DMS79 (cell line): ENCODE data around the gene RABGGTA.

Source experiments
- DNase-seq: peaks from one replicate; lab custom pipeline; 2025; lab: John Stamatoyannopoulos, UW

The RABGGTA gene

DNA sequence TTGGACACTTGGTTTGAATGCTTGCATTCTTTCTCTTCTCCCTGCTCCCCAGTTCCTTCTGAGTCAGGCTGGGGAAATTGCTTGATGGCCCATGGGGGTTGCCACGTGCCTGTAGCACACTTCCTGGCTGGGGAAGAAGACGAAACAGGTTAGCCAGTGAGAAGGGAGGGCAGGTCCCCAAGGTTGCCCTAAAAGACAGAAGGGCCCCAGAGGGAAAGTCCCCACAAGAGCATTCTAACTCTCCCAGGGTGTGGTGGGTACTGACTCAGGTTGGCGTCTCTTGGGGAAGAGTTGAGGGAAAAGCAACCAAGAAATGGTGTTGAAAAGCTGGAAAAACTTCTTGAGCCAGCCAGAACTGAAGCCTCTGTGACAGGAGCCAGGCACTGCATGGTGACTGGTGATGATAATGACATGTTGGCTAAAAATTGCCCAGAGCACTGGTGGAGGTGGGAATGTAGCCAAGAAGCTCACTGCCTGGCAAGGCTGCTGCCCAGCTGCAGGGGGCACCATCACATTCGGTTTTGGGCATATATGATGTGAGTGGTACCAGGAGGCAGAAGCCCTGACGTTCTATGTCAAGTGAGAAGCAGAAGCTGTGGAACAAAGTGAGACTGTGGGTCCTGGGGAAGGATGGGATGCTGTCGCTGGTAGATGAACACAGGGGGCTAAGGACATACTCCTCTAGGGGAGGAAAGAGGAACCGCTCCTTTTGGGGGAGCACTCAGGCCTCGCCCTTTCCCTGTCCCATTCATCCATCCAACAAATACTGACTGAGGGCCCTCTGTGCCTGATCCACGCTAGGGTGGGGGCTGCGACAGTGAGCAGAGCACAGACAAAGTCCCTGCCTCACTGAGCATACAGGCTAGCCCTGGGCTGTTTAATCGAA, 8.1 kb upstream of the RABGGTA start:
- no peak for DNase-seq

DNA sequence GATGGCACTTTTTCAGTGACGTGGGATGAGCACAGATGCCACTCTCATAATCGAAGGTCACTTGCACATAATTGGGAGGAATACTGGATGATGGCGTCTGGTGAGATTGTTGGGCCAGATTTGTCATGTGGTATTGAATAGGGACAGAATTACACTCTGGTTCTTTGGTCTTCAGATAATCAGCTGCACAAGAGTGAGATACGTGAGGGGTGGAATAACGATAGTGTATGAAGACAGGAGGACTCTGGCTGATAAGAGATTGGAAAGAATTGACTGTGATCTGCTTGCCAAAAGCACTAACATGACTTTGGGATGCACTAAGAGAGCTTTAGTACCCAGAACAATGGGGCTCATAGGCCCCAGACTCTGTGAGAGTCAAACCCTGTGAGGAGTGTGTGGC, 7.0 kb upstream of the RABGGTA start:
- no peak for DNase-seq

DNA sequence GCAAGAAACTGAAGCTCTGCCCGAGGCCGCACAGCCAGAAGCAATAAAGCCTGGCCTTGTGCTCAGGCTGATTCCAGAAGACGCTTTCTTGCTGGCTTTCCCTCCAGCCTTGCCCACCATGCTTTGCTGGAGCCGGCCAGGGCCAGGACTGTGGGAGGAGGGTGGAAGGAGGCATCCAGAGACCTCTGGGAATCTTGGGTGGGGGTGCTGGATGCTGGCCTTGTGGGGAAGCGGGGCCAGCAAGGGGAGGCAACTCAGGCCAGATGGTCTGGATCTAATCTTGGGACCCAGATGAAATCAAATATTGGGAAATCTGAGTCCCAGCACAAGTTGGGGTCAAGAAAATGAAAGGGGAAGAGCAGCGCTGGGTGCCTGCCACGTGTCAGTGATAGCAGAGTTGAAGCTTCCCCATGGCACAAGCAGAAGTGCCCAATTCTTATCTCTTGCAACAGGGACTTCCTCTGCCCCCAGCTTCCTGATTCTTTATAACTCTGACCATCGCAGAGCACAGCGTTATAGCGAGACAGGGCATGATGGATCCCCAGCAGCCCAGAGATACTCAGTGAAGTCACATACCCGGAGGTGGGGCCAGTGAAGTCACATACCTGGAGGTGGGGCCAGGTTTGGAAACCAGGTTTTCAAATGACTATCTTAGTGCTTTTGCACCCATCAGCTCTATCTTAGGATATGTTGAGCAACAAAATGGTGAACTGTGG, 6.4 kb upstream of the RABGGTA start:
- no peak for DNase-seq

DNA sequence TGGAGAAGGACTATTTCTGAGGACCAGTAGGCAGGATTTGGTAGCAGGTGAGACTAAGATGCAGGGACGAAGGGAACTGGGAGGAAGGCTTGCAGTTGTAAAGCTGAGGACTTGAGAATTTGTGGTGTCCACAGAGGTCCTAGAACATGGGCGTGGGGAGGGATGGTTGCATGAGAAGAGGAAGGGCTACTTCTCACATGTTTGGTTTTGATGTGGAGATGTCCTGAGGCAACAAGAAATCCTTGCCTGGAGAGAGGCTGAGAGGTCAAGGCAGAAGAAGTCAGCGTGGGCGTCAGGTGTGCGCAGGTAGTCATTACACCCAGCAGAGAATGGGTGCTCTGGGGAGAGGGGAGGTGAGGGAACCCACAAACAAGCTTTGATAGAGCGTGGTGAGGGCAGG, 5.7 kb upstream of the RABGGTA start:
- DNase-seq = no peak

DNA sequence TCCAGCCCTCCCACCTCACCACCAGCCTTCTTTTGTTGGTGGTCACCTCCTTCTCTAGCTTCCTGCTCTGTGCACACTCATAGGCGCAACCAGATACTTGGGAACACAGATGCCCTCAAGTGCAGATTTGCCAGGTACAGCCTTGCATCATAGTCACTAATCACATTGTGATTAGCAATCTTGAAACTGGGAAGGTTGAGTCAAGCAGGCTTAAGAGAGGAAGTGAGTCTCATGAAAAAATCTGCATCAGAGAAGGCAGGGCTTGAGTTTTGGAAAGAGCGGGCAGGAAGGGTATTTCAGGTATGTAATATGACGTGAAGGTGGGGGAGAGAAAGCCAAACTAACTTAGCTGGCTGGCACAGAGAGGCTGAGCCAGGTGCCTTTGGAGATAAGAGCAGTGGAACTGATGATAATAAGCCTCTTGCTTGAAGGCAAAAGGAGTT, 2.7 kb upstream of the RABGGTA start:
- DNase-seq = no peak

DNA sequence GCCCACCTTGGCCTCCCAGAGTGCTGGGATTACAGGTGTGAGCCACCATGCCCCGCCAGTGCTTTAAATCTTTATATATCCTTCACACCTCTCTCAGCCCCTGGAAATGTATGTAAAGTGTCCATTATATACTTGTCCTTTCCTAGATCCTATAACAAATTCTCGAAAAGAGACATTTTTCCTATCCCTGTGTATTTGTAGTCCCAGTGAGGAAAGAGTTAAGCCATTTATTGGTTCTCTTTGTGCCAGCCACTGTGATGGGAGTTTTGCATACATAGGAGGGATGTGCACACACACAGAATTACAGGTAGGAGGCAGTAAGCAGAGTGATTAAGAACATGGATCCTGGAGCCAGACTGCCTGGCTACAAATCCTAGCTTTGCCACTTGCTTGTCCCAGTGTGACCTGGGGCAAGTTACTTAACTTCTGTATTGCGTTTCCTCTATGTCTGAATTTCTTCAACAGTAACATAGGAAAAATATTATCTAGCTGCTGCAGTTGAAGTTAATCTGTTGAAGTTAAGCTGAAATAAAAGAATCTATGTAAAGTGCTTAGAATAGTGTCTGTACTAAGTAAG, 2.1 kb upstream of the RABGGTA start:
- no peak for DNase-seq

DNA sequence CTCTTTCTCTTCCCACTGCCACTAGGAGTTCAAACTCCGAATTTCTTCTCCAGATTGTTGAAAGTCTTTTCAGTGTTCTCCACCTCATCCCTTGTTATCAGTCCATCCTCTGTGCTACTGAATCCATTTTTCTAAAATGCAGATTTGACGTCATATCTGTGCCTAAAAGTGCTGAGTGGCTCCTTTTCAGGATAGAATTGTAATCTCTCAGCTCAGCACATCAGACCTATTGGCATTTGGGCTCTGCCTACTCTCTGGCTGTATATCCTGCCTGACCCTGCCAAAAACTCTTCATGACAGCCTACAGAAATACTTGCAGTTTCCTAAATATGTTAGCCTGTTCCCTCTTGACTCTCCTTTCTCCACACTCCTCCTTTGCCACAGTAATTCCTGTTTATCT, 1.1 kb upstream of the RABGGTA start:
- no peak for DNase-seq

DNA sequence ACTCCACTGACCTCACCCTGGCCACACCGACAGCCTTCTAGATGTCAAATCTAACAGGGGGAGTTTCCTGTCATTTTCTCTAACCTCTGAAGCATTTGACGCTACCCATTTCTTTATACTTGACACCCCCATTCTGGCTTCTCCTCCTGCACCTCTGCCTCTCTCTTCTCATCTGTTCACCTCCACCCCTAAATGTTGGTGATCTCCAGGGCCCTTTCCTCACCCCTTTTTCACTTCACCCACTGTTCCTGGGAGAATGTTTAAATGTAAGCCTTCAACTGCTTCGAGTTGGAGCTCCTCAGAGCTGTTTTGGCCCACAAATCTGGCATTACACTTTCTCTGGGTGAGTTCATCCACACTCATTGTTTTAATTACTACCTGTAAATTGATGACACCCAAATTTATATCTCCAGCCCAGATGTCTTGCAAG, 452 bp upstream of the RABGGTA start:
- DNase-seq = no peak

DNA sequence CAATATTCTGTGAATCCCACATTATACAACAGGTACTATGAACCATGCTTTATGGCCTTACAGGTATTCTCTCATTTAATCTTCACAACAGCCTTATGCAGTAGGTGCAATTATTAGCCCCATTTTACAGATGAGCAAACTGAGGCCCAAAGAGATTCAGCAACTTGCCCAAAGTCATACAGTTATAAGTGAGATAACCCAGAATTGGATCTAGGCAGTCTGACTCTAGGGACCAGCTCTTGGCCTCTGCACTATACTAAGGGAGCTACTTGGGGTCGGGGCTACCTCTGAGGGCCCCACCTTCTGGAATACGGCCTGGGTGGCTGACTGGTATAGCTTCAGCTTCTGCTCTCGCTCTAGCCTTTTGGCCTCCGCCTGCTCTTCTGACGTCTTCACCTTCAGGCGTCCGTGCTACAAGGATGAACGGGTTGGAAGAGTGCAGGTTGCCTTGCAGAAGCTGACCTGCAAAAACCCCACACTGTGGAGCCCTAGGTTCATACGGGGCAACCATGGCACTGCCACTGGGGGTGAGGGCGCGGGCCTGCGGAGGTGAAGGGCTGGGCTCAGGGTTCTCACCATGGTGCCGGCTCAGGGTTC, 762 bp downstream of the RABGGTA start:
- peak; percentile 60 for DNase-seq

DNA sequence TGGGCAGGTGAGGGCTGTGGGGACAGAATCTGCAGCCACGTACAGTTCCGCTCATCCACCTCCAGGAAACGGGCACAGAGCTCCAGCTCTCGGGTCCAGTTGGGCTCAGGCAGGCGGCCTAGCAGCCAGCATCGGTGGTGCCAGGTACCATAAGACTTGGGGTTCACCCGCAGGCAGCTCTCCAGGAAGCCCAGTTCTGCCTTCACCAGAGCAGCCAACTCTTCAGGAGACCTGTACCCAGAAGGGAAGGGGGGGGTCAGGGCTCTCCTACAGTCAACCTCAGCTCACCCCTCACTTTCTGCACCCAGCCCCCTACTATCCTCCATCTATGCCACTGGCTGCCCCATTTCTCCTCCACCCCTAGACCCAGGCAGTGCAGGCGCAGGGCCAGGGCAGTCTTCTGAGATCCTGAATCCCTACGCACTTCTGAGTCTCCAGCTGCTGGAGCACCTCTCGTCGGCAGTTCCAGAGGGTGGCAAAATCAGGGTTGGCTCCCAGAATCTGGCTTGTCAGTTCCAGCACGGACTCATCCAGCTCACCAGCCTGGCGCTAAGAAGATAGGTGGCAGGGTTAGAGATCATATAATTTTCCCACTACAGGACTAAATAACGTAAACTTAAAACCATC, 1.4 kb downstream of the RABGGTA start:
- DNase-seq = no peak

DNA sequence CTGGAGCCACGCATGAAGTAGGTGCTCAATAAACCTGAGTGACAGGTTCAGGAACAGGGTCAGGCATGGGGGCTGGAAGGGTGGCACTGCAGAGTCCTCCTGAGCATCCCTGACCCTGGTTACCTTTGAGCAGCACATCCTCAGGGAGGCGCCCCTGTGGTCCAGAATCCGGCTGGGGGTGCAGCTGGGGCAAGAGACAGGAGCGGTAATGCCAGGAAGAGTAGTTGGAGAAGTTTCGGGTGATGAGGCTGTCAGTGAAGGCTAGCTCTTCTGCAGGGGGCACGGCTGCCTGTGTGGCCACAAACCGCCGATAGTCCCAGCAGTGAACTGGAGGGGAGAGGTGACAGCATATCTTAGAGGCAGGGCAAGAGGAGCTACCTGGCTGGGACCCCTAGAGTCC, 2.0 kb downstream of the RABGGTA start:
- no peak for DNase-seq

DNA sequence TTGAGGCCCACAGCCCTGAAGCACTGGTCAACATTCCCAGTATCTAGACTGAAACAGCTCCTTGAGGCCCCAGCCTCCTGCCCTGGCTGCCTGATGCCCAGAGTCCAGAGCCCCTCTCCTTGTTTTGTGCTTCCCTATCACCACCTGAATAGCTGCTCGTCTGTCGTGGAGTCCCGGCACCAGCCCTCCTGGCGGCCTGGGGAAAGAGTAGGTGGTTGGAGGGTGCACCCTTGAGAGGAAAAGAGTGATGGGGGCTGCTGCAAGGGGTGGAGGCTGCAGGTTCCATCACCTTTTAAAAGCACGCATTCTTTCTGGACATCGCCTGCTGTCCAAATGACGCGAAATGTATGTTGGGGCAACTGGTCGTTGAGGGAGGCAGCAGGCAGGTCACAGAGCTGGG, 3.2 kb downstream of the RABGGTA start:
- DNase-seq = no peak

DNA sequence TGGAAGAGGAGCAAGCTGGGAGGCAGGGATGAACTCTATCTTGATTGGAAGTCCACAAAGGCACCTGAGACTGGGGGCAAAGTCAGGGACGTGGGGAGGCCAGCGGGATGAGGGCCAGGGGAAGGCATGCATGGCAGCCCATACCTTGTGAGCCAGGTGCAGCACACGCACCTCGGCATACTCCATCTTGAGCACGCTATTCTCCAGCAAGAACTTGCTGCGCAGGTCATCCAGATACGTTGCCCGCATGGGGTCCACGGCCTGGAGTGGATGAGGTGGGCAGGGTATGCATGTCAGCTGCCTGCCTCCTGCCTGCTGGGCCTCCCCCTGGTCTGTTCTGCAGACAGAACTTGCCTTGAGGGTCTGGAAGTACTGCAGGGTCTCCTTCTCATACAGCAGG, 3.9 kb downstream of the RABGGTA start:
- DNase-seq = no peak

DNA sequence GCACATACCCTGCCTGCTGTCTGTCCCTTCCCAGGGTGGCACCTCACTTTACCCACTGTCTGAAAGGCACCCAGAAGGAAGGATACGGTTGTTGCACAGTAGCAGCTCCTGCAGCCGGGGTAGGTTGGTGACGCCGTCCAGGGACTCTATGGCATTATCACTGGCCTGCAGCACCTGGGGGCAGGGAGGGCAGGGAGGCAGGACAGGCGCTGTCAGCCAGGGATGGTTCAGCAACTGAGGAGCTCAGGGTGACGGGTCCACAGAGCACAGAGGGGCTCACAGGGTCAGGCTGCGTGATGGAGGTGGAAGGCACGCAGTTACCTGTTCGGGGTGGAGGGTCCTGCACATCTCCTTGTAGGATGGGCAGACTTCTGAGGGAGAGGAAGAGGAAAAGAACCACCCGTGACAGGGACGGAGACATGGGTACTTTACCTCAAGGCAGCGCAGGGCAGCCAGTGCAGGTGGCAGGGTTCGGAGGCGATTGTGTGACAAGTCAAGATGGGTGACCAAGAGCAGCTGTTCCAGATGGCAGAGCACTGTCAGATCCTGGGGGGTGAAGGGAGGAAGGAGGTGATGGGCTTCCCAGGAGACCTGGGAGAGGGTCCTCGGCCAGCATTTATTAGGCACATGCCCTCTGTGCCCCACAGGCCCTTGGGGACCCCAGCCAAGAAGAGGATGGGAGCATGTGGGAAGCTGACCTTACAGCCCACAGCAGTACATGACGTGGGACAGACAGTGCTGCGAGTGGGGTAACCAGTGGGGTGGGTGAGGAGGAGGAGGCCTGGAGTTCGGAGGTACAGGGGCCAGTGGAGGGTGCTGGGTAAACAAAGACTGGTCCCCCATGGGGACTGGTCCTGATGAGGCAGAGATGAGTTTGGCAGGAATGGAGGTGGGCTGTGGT, 4.8 kb downstream of the RABGGTA start:
- DNase-seq = no peak

DNA sequence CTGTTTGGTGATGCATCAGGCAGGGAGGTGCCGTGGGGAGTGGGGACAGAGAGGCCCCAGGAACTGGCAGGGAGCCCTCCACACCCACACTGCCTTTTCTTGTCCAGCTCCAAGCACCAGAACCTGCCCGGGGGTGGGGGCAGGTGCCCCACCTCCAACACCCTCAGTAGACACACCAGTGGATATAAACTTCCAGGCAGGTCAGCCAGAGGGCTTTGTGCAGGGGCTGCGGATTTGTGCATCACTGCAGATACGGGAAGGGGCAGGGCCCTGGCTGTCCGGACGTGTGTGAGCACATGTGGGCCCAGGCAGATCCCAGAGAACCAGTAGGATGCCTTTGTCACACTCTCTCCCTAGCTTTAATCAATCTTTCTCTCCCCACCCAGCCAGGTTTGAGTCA, 7.1 kb downstream of the RABGGTA start:
- DNase-seq = no peak

DNA sequence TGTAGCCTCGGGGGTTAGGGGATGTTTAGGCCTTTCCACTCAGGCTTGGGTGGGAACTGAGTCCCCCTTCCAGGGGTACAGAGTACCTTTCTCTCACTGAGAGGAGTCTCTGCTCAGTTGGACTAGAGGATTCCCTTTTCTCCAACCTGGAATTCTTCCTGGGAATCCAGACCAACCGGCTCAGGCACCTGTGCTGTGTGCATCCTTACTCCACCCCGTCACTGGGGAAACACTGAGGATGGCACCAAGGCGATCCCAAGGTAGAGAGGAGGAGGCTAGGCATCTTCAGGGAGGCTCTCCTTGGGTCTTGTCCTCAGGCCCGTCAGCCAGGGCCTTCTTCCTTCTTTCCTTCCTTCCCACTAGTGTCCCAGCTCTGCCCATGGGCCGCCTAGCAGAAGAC, 7.5 kb downstream of the RABGGTA start:
- no peak for DNase-seq

DNA sequence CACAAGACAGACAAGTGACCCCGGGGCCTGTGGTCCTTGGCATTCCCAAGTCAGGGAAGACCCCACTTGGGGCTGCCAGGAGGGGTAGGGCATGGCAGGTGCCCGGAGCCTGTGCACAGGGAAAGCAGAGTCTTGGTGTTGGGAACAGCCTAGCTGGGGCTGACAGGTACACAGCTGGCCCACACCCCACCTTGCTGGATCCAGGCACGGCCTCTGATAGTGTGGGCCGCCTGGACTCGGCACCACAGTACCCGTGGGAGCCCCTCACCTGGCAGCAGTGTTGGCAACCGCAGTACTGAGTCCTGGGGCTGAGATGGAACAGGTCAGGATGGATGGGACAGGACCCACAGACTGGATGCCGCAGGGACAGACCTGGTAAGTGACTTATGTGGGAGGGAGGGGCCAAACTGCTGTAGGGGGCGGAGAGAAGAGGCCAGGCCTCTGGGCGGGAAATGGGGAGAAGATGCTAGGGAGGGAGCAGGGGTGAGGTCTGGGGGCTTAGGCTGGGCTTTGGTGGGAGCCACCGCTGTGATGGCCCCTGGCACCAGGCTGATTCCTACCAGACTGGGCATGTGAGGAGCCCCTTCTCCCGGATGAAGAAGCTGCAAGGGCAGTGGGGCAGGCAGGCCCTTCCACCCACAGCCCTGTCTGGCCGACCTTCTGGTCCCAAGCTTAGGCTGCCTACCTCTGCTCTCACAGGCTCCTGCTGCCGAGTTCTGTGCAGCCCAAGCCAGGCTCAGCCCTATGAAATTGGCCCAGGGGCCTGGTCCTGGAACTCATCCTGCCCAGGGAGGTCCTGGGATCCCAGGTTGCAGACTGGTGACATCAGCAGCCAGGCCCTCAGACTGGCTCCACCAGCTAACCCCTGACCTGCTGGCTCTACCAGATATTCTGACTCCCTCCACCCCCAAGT, 8.3 kb downstream of the RABGGTA start, which contains the start of gene TGM1:
Gene TGM1, minus strand, starts transcription at position 357 of the 913 bp plus-strand sequence. CDS start 825 bp downstream, outside the sequence.
- no peak for DNase-seq

DNA sequence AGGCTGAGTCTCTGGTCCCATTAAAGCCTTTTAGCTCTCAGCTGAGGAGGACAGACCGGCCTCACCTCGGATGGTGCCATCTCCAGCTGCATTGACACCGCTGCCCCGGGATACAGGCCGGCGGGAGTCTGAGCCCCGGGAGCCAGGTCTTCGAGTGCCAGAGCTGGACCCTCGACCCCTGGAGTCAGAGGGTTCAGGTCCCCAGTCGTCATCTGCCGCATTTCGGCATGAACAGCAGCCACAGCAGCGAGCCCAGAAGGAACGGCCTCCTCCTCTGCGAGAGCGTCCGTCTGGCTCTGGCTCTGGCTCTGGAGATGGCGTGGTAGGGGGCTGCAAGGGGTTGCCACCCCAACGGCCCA, 9.4 kb downstream of the RABGGTA start:
- DNase-seq = no peak

DNA sequence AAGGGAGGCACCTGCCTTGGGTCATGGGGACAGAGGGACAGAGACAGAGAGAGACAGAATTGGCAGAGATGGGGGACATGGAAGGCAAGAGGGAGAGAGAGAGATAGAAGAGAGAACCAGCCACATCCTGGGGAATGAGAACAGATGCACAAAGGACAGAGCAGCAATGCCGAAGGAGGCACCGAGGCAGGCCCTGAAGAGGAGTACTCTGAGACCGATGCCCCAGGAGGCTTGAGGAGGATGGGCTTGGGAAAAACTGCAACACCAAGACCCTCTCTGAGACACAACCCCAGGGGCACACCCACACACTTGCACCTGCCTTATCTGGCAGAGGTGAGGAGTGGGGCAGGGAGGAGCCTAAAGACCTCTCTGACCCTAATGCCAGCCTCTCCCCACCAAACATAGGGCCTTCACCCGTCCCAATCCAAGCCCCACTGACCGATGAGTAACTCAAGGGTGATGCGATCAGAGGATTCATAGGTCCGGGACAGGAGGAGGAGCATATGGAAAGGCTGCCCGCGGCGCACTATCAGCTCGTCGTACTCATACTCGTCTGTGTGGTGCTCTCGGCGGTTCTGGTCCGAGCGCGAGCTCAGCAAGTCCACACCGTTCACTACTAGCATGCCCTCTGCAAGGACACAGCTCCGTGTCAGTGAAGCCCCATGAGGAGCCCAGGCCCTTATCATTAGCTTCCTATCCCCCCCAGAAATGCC, 10.0 kb downstream of the RABGGTA start:
- no peak for DNase-seq
